Neural crest cell (in vitro differentiated cells): ENCODE data around the gene COPS8. TPM values are rescaled to one million over a fixed set of nuclear protein-coding genes. Genes with fewer than 3 reads are reported as not detected.
A peak's percentile ranks its signal among the peaks of the same experiment; 100 is the strongest.

ENCODE experiments used
- DNase-seq: peaks from one replicate; pipeline ENCODE4 v3.0.0; 2021; ENCODE audit warnings: low read depth, mixed read lengths, low spot score
- H3K27ac Mint-ChIP-seq: one replicate; pipeline ENCODE4 v1.8.0; 2021; ENCODE audit warnings: mild to moderate bottlenecking, mixed read lengths; ENCODE audit not compliant: unreplicated experiment
- H3K27me3 Mint-ChIP-seq: 2 replicates; pipeline ENCODE4 v1.8.0; 2021; ENCODE audit warnings: low read depth, mild to moderate bottlenecking, mixed read lengths
- H3K36me3 Mint-ChIP-seq: 2 replicates; pipeline ENCODE4 v1.8.0; 2021; ENCODE audit warnings: low read depth, mild to moderate bottlenecking, mixed read lengths
- H3K4me1 Mint-ChIP-seq: 2 replicates; pipeline ENCODE4 v1.8.0; 2021; ENCODE audit warnings: mixed read lengths
- H3K4me3 Mint-ChIP-seq: one replicate; pipeline ENCODE4 v1.8.0; 2021; ENCODE audit warnings: mild to moderate bottlenecking, mixed read lengths
- H3K9me3 Mint-ChIP-seq: 2 replicates; pipeline ENCODE4 v1.8.0; 2021; ENCODE audit warnings: mixed read lengths
- CTCF ChIP-seq: fragments of 200-600 bp; sonication (generic); conservative IDR thresholded peaks from 2 replicates; pipeline ENCODE4 v1.5.0; 2021; ENCODE audit warnings: antibody characterized with exemption, mild to moderate bottlenecking
- total RNA-seq: library from RNA; stranded (reverse); gene quantifications from 2 replicates; pipeline ENCODE4 v1.2.1, GENCODE V29; 2021

Gene COPS8
- total RNA-seq, 1 donor from 2014 or later = 79.9 TPM

- Mint-ChIP-seq H3K27me3 (no peaks in the 10 kb centered on the region), H3K4me3 (no peak overlapping the region), H3K36me3 (no peaks in the 10 kb centered on the region), H3K27ac (no peak overlapping the region), H3K9me3 (no peaks in the 10 kb centered on the region), H3K4me1 (peaks cover 13% of the 10 kb centered on the region)
- no peak for DNase-seq
- no peak for TF ChIP-seq CTCF
Observed at GRCh38 chr2:237059155-237059875, 26.4 kb upstream of the COPS8 start.

- H3K27me3 Mint-ChIP-seq = no peaks in the 10 kb centered on the region
Observed at GRCh38 chr2:237060534-237061312, 25.0 kb upstream of the COPS8 start.

GRCh38 chr2:237061356-237061755 lies 24.3 kb upstream of the COPS8 start:
- Mint-ChIP-seq H3K4me3 (no peak overlapping the region), H3K27ac (peak overlapping the region; percentile 31), H3K36me3 (no peaks in the 10 kb centered on the region), H3K27me3 (no peaks in the 10 kb centered on the region), H3K4me1 (peaks cover 13% of the 10 kb centered on the region), H3K9me3 (no peaks in the 10 kb centered on the region)
- no peak for DNase-seq
- TF ChIP-seq CTCF = no peak

More at GRCh38 chr2:237060534-237061312, 25.0 kb upstream of the COPS8 start:
- Mint-ChIP-seq H3K27ac (peak overlapping the region; percentile 79), H3K9me3 (no peaks in the 10 kb centered on the region), H3K4me1 (peaks cover 13% of the 10 kb centered on the region), H3K36me3 (no peaks in the 10 kb centered on the region), H3K4me3 (no peak overlapping the region)
- peak; percentile 59 for DNase-seq
- peak; percentile 81 for TF ChIP-seq CTCF

- Mint-ChIP-seq H3K4me1 (peaks cover 13% of the 10 kb centered on the region), H3K27me3 (no peaks in the 10 kb centered on the region), H3K4me3 (no peak overlapping the region), H3K27ac (no peak overlapping the region), H3K36me3 (no peaks in the 10 kb centered on the region), H3K9me3 (no peaks in the 10 kb centered on the region)
- no peak for TF ChIP-seq CTCF
- no peak for DNase-seq
Observed at GRCh38 chr2:237062585-237062984, 23.1 kb upstream of the COPS8 start.

GRCh38 chr2:237064203-237065070 lies 21.3 kb upstream of the COPS8 start:
- H3K36me3 Mint-ChIP-seq = no peaks in the 10 kb centered on the region
- H3K4me3 Mint-ChIP-seq = no peak overlapping the region
- no peak for TF ChIP-seq CTCF
- H3K27ac Mint-ChIP-seq = no peak overlapping the region
- H3K9me3 Mint-ChIP-seq = no peaks in the 10 kb centered on the region
- peaks cover 13% of the 10 kb centered on the region for H3K4me1 Mint-ChIP-seq
- DNase-seq = no peak
- H3K27me3 Mint-ChIP-seq = no peaks in the 10 kb centered on the region
